Osteocyte (in vitro differentiated cells): Measurements from ENCODE around the gene MAP4K4. TPM values are rescaled to one million over a fixed set of nuclear protein-coding genes. Genes with fewer than 3 reads are reported as not detected.
"Not testable (repeated sequence)": the region's sequence is repeated elsewhere in the genome, so short reads cannot be mapped to it uniquely, and the experiment has no call there.

Experiments used
- DNase-seq: peaks from one replicate; pipeline ENCODE4 v3.0.0; 2021; ENCODE audit warnings: mixed read lengths; ENCODE audit not compliant: unreplicated experiment; ENCODE audit errors: extremely low spot score
- H3K27ac Mint-ChIP-seq: one replicate; pipeline ENCODE4 v1.8.0; 2021; ENCODE audit warnings: mild to moderate bottlenecking, mixed read lengths; ENCODE audit not compliant: unreplicated experiment
- H3K27me3 Mint-ChIP-seq: one replicate; pipeline ENCODE4 v1.8.0; 2021; ENCODE audit warnings: mixed read lengths; ENCODE audit not compliant: unreplicated experiment
- H3K36me3 Mint-ChIP-seq: one replicate; pipeline ENCODE4 v1.8.0; 2021; ENCODE audit warnings: mixed read lengths; ENCODE audit not compliant: unreplicated experiment
- H3K4me1 Mint-ChIP-seq: one replicate; pipeline ENCODE4 v1.8.0; 2021; ENCODE audit warnings: mixed read lengths; ENCODE audit not compliant: unreplicated experiment
- H3K4me3 Mint-ChIP-seq: one replicate; pipeline ENCODE4 v1.8.0; 2021; ENCODE audit warnings: mild to moderate bottlenecking, moderate library complexity, mixed read lengths; ENCODE audit not compliant: unreplicated experiment
- H3K9me3 Mint-ChIP-seq: one replicate; pipeline ENCODE4 v1.8.0; 2021; ENCODE audit warnings: mixed read lengths; ENCODE audit not compliant: unreplicated experiment
- CTCF ChIP-seq: fragments of 200-600 bp; sonication (generic); IDR thresholded peaks from 2 replicates; pipeline ENCODE4 v1.5.0; 2021; ENCODE audit warnings: antibody characterized with exemption, mild to moderate bottlenecking, moderate library complexity
- total RNA-seq: library from RNA; stranded (reverse); gene quantifications from 2 replicates; pipeline ENCODE4 v1.2.1, GENCODE V29; 2021

MAP4K4 gene
- total RNA-seq, 1 donor from 2014 or later, result 126 TPM

- DNase-seq, result no peak
- Mint-ChIP-seq H3K4me1 (peaks cover 70% of the 10 kb centered on the region), H3K9me3 (peaks cover 2% of the 10 kb centered on the region), H3K36me3 (no peaks in the 10 kb centered on the region), H3K27ac (peak overlapping the region; percentile 28), H3K27me3 (no peaks in the 10 kb centered on the region), H3K4me3 (no peak overlapping the region)
- TF ChIP-seq CTCF, result no peak
These were observed 71.2 kb downstream of the MAP4K4 start for GRCh38 chr2:101768556-101769220.

GRCh38 chr2:101769726-101770125 lies 72.2 kb downstream of the MAP4K4 start:
- not testable (repeated sequence) for DNase-seq, H3K4me3 Mint-ChIP-seq, H3K9me3 Mint-ChIP-seq, H3K27me3 Mint-ChIP-seq, H3K36me3 Mint-ChIP-seq
- H3K27ac Mint-ChIP-seq, result peak overlapping the region; percentile 12
- H3K4me1 Mint-ChIP-seq, result peaks cover 64% of the 10 kb centered on the region

- peak; percentile 43 for TF ChIP-seq CTCF
- Mint-ChIP-seq H3K27ac (no peak overlapping the region), H3K9me3 (peaks cover 3% of the 10 kb centered on the region), H3K4me3 (no peak overlapping the region), H3K36me3 (no peaks in the 10 kb centered on the region), H3K27me3 (no peaks in the 10 kb centered on the region), H3K4me1 (peaks cover 64% of the 10 kb centered on the region)
- no peak for DNase-seq
These were observed 73.2 kb downstream of the MAP4K4 start for GRCh38 chr2:101770726-101771125.

GRCh38 chr2:101771227-101771902 lies 73.9 kb downstream of the MAP4K4 start:
- Mint-ChIP-seq H3K9me3 (peaks cover 3% of the 10 kb centered on the region), H3K4me3 (no peak overlapping the region), H3K27me3 (no peaks in the 10 kb centered on the region), H3K36me3 (no peaks in the 10 kb centered on the region), H3K4me1 (peaks cover 63% of the 10 kb centered on the region), H3K27ac (no peak overlapping the region)
- TF ChIP-seq CTCF, result no peak
- no peak for DNase-seq

- peaks cover 58% of the 10 kb centered on the region for H3K4me1 Mint-ChIP-seq
- no peak overlapping the region for H3K27ac Mint-ChIP-seq
- H3K9me3 Mint-ChIP-seq, result peaks cover 3% of the 10 kb centered on the region
- H3K4me3 Mint-ChIP-seq, result no peak overlapping the region
- no peak for TF ChIP-seq CTCF
- no peak for DNase-seq
- no peaks in the 10 kb centered on the region for H3K36me3 Mint-ChIP-seq
- H3K27me3 Mint-ChIP-seq, result no peaks in the 10 kb centered on the region
These were observed 74.4 kb downstream of the MAP4K4 start for GRCh38 chr2:101771910-101772321.
